Stimulated activated CD8-positive, alpha-beta memory T cell treated with anti-CD3 and anti-CD28 coated beads, Interleukin-12 subunit alpha, Interleukin-12 subunit beta, amount 100 ng/mL, for 4 hours (primary cell): ENCODE measurements around the gene RALGAPB.

Experiments used
- DNase-seq: peaks from one replicate; pipeline ENCODE4 v3.0.0-alpha.2; 2020; ENCODE audit warnings: low read depth

RALGAPB gene

GRCh38 chr20:38548356-38549083, 75.9 kb downstream of the RALGAPB start:
- DNase-seq, result no peak

DNA sequence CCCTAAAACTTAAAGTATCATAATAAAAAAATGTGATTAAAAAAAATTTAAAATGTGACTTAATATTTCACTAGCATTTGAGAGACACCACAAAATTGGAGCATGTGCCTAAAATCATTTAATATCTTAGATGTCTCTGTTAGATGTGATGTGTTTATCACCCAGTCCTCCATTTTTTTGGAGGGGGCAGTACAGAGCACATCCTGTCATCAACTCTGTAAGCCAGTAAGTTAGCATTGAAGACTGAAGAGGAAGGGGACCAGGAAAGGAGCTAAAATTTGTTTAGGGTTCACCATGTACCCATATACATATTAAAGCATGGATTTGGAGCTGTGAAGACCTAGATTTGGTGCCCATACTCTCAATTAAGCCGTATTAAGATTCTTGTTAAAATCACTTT, 77.6 kb downstream of the RALGAPB start:
- no peak for DNase-seq

DNA sequence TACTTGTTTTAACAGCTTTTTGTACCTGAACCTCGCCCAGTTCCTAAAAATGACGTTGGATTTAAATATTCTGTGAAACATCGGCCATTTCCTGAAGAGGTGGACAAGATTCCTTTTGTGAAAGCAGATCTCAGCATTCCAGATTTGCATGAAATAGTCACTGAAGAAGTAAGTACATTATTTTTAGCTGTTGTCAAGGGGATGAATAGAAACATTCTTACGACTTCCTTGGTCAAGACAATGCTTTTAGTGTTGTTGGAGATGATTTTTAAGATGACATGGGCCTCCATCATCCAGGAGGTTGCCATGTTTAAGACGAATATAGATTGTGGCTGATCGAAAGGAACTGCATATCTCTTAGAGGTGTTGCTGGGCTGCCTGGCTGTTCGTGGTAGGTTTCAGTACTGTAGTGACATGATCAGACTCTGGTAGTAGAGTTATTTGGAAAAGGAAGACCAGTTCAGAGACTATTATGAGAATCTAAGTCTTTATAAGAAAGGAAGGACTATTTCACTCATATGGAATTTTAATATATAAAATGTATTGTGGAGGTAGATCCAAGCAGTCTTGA, 78.5 kb downstream of the RALGAPB start:
- no peak for DNase-seq

DNA sequence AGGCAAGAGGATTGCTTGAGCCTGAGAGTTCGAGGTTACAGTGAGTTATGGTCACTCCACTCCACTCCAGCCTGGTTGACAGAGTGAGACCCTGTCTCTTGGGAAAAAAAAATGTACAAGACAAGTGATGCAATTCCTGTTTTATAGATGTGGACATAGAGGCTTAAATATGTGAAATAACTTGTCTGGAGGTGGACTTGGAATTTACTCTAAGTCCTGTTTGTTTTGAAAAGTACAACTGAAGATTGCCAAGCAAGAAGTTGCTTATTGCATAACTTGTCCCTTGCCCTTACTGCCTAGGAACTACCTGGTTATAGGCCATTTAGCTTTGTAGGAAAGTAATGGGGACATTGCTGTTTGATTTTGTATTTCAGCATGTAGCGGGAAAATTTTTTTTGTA, 82.3 kb downstream of the RALGAPB start:
- no peak for DNase-seq

DNA sequence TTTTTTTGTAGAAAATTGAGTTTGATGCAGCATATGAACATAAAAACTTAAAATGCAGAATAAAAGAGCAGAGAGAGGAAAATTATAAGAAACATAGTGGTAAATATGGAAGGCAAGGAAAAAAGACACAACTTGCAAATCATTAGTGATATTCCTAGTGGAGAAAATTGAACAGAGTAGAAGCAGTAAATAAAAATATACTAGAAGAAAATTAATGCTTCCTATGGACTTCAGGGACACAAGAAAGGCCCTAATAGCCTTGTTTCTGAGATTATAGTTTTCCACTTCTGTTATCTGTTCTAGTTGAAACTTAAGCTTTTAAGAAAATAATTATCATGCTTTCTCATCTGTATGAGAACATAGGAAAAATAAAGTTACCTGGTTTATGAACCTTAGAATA, 82.8 kb downstream of the RALGAPB start:
- no peak for DNase-seq

DNA sequence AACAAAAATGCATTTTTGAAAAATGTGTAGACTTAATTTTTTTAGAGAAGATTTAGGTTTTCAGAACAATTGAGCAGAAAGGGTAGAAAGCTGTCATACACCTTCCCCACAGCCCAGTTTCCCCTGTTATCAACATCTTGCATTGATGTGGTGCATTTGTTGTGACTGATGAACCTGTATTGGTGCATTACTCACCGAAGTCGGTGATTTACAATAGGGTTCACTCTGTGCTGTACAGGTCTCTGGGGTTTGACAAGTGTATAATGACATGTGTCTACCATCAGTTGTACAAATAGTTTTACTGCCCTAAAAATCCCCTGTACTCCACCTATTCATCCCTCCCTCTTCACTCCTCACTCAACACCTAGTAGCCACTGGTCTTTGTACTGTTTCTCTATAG, 84.5 kb downstream of the RALGAPB start:
- no peak for DNase-seq

DNA sequence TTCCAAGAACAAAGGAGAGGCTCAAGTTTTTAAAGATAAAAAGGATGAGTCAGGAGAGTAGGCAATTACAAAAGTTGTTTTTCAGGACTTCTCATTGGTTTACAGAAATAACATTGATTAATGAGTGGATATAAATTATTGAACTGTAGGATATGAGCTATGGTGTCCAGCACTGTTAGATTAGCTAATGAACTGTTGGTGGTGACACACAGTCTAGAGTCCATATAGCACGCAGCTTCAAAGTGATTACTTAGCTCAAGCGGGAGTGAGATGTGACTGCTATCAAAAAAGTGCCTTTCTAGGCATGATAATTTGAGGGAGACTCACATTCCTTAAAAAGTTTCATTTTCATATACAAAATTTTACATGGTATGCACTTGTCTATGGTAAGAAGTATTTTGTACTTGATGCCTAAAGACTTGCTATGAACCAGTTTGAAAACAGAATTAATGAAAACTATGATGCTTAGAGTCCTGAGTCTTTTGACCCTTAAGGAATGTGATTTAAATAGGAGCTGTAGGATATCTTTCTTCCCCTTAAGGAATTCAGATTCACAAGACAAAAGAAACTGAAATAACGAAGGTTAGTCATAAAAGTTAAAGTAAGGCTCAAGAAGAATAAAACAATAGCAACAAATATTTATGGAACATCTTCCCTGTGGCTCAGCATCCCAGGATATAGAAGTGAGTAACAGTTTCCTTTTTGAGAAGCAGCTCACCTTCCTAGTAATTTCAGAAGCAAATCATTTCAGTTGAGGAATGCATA, 86.1 kb downstream of the RALGAPB start:
- DNase-seq, result no peak

- DNase-seq, result no peak
These were observed 87.1 kb downstream of the RALGAPB start for GRCh38 chr20:38559764-38560163.

- no peak for DNase-seq
These were observed 91.3 kb downstream of the RALGAPB start for GRCh38 chr20:38563802-38564431.

DNA sequence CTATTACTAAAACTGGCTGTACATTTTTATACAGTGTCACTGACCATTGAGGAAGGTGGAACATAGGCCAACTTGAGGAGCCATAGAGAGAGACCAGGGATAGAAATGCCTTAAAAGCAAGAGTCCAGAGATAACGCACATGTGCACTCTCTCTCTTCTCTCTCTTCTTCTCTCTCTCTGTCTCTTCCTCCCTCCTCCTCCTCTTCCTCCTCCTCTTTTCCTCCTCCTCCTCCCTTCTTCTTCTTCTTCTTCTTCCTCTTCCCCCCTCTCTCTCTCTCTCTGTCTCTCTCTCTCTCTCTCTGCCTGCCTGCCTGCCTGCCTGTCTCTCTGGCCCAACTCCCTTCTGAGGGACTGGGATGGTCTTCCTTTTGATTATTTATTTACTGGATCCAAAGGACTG, 92.0 kb downstream of the RALGAPB start:
- DNase-seq, result no peak

DNA sequence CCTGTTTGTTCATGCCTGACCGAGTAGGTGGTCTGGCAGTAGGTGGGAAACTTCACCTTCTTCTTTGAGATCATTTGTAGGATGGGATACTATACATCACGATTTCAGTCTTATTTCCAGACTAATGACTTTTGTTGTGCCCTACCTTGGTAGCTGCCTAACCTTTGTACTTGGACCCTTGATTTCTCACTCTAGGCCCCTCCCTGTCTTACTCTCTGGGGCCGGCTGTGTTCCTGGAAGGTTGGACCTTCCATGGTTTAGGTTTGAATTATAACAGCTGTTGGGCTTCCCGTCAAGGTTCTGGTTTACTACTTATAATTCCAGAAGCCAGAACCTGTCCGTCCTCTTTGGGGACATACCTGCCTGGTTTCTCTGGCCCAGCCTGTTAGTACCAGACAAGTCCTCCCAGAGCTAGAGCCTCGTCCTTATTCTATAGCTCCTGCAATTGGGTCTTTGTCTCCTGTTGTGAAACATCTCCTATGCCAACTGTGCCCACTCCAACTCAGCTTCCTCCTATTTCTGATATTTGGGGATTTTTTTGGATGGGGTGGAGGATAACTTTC, 93.5 kb downstream of the RALGAPB start:
- DNase-seq, result no peak

DNA sequence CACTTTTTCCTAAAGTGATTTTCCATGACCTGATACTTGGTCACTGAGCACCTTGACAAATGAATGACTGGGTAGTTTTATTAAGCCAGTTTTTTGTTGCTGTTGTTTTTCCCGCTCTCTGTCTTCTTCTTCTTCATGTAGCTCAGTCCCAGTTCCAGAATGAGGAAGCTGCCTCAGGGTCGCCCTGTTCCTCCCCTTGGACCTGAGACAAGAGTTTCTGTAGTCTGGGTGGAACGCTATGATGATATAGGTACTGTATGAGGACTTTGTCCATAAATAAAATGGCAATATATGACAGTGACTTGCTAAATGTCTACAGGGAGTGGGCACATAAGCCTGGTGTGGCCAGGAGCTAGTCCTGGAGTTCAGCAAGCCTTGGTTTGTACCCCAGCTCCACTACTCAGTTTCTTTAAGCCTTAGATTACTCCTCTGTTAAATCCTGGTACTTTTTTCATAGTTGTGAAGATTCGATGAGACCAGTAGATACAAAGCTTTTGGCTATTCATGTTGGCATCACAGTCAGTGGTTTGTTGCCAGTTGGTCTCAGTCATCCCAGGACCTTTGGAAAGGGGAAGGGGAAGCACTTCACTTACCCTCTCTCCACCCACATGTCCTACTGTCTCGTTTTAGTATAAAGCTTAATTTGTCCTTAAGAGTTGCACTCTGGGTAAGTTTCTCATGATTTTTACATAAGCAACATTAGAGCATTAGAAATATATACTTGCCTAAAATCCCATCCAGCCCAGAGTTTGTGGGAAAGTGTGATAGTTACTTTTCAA, 97.3 kb downstream of the RALGAPB start:
- no peak for DNase-seq

DNA sequence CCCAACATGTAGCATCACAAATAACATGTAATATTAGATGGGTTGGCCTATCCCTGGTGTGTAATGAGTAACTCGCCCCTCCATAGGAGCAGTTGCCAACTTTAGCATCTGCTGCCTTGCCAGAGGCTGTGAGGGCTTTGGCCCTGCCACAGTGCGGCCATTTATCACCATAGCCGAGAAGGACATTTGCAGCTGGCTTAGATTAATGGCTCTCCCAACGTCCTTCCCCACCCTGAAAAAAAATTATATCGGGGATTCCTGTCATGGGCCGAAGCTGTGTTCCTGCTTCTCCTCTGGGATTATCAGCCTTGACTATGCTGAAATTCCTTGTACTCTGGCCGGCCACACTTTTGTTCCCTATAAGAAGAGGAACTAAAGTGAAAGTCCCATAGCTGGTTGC, 100.8 kb downstream of the RALGAPB start:
- no peak for DNase-seq

DNA sequence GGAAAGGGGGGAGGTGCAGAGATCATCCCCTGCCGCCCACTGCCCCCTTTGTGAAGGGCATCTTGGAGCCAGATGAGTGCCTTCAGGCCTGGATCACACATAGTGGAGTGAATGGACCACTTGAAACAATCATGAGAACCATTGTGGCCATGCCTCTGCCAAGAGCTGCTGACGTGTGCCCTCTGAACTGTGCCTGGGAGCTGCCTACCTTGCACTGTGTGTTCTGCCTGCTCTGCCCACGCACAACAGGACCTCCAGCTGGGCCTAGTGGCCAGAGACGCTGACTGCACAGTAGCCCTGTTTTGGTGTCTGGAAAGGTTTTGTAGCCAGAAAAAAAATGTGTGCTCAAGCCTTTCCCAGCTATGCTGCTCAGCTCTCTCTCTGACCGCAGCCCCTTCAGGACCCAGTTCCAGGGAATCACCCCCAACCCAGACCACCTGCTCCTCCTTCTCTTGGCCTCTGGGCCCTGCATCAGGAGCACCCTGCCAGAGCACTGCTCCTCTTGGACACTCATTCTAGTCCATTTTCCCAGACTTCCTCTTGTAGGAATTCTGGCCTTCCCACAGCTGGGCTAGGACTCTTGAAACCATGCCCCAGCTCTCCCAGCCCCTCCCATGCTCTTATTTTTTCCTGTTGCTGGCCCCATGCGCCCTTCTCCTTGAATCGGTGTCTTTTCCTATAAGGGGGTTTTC, 106.7 kb downstream of the RALGAPB start:
- no peak for DNase-seq

GRCh38 chr20:38579921-38580320, 107.3 kb downstream of the RALGAPB start:
- DNase-seq, result no peak

GRCh38 chr20:38581013-38581412, 108.4 kb downstream of the RALGAPB start, which contains the start of gene ADIG:
Gene ADIG (plus strand): TSS chr20:38581197. CDS start chr20:38581251, 54 bp downstream.
- no peak for DNase-seq

- no peak for DNase-seq
These were observed 109.3 kb downstream of the RALGAPB start for GRCh38 chr20:38581830-38582358.

GRCh38 chr20:38583306-38583705, 110.7 kb downstream of the RALGAPB start:
- DNase-seq, result no peak

GRCh38 chr20:38584099-38584763, 111.6 kb downstream of the RALGAPB start:
- DNase-seq, result no peak
